CD4-positive, alpha-beta T cell treated with Interleukin-6 for 4 hours (primary cell): ENCODE data around the gene ZNF384.

Experiments
- DNase-seq: peaks from one replicate; pipeline ENCODE4 v3.0.0-alpha.2; 2020; ENCODE audit warnings: mixed read lengths

ZNF384 gene

DNA sequence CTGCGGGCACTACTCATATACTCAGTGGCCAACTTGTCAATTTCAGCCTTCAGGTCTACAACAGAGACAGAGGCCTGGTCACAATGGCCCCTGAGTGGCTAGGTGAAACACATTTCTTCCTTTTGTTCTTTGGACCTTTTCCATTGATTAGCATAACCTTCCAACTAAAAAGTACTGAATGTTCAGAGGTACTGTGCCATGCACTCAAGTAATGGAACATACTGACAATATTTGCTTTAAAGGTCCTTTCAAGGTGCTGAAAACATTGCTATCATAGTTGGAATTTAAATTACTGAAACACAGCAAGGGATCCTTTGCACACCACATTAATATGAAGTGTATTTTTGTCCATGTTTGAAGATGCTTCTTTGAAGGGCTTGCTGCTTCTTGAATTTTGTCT, 35.8 kb downstream of the ZNF384 start:
- no peak for DNase-seq

DNA sequence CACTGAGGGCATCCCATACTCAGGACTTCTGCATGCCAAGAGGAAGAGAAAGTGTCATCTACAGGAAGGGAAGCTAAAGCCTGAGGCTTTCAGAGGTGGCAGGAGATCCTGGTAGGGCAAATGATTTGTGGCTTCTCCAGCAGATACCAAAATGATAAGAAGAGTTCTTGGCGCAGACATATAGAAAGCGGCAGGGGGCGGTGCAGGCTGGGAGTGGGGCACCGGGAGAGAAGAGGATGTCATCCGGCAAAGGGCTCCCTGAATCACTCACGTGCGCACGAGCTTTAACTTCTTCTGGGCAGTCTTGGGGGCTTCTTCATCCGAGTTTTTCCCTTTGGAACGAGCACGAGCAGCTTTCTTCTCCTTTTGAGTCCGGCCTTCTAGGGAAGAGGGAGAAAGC, 36.8 kb downstream of the ZNF384 start:
- no peak for DNase-seq

DNA sequence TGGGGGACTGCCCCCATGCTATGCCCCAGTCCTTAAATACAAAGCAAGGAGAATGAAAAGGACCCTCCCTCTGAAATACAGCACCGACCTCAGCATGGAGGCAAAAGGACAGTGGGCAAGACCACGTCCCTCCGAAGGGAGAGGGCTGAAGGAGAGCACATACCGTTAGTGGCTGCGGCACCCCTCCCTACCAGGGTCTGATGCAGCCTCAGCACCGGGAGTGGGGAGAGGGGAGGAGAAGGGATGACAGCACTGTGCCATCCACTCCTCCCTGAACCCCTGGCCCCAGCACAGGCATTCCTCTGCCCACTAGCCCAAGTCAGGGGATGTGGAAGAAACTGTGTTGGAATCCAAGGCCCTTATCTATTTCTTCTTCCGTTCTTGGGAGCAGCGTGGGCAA, 38.3 kb downstream of the ZNF384 start:
- no peak for DNase-seq

- peak; percentile 55 for DNase-seq
Observed at GRCh38 chr12:6647083-6647604, 42.0 kb downstream of the ZNF384 start, which contains the start of gene ACRBP. ACRBP (minus strand) TSS chr12:6647432; CDS start chr12:6647366, 66 bp downstream.

GRCh38 chr12:6646276-6647082, 42.7 kb downstream of the ZNF384 start:
- DNase-seq: no peak

DNA sequence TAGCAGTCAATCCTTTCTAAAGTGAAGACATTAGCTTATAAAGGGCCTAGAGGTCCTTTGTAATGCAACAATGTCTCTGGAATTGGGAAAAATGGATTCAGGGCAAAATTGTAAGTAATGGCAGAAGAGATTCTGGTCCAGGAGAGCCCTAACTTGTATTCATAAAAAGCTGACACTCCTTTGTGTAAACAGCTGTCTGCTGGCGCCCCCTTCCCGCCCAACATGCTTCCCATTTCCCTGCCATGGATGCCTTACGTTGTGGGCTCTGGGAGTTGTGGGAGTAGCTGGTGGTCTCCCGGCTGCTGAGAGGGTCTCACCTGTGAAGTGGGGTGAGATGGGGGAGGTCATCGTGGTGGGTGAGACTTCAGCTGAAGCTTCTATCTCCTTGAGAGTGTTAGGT, 44.3 kb downstream of the ZNF384 start:
- DNase-seq: peak; percentile 43

GRCh38 chr12:6644257-6644596, 44.9 kb downstream of the ZNF384 start:
- no peak for DNase-seq

- no peak for DNase-seq
Observed at GRCh38 chr12:6643569-6644256, 45.5 kb downstream of the ZNF384 start.

DNA sequence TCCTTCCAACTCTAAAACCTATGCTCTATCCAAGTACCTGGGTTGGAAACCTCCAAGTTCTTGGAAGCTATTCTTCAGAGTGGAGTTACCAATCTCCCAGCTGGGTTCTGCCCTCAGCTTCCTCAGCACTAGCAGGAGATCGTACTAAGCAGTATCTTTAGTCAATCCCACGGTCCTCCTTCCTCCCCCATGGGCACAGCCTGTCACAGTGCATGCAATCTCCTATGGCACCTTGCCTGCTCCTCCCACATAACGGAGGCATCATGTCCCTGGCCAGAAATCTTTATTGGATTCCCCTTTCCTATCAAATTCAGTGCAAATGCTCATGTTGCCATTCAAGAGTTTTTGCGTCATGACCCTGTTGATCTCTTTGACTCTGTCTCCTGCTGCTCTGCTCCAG, 48.0 kb downstream of the ZNF384 start:
- no peak for DNase-seq

- no peak for DNase-seq
Observed at GRCh38 chr12:6640497-6640896, 48.7 kb downstream of the ZNF384 start.

GRCh38 chr12:6639151-6639801, 49.9 kb downstream of the ZNF384 start:
- no peak for DNase-seq

DNA sequence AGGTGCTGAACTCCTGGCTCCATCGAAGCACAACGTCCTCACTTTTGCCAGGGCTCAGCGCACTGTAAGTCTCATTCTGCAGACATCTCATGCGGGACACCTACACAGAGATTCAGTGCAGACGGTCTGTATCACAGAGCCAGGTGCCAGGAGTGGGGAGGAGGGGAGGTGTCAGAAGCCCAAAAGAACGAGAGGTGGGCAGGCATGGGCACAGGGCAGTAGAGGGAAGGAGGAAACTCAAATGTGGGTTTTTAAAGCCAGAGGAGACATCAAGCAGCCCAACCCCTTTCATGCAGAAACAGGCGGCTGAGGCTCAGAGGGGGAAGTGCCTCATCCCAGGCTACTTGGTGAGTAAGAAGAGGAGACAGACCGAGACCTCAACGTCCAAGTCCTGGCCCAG, 50.9 kb downstream of the ZNF384 start:
- DNase-seq: no peak

DNA sequence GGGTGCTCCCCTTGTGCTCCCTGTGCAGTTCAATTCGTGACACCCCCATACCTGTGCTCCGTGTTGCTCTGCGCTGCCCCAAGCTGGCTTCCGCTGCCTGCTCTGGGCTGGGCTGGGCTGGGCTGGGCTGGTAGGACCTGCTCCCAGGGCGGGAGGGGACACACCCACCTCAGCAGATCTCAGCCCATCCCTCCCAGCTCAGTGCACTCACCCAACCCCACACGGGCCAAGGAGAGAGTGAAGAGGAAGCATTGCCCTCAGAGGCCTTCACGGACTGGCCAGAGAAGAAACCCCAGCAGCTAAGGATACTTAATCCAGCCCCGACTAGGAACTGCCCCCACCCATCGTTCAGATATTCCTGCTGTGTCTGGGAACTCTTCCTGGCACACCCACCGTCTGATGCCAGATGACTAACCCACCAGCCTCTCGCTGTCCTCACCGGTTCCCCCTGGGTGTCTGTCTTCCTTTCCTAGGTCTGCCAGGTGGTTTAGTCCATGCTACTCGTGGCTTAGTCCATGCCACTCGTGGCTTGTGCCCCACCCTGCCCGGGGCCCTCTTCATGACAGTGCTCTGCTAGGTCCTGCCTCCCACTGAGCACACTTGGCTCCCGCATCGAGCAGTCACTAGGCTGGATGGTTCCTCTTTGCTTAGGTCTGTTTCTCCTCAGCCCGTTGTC, 53.2 kb downstream of the ZNF384 start, which contains the start of gene LPAR5:
Gene LPAR5 (minus strand): TSS at position 104 of the 676 bp plus-strand sequence. CDS start 14,711 bp downstream, outside the sequence.
- peak; percentile 44 for DNase-seq

DNA sequence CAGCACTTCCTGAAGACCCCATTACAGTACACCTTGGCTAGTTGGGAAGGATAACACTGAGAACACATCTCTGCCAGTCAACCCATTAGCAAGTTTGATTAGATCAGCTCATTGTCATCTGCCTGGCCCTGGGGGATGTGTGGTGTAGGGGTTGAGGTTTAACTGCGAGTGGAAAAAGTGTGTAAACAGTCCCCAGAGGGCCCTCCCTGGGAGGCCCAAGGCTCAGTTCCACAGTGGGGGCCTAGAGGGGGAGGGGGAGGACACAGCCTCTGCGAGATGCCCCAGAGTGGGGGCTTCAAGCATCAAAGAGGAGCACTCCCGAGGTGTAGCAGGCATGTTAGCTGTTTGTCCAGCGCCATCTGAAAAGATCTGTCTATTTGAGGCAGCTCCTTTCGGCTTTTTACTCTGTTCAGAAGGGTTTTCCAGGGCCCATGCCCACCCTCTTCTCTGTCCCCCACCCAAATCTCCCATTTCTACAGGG, 53.8 kb downstream of the ZNF384 start:
- DNase-seq: peak; percentile 40

- DNase-seq: peak; percentile 74
Observed at GRCh38 chr12:6632026-6632983, 56.9 kb downstream of the ZNF384 start.

DNA sequence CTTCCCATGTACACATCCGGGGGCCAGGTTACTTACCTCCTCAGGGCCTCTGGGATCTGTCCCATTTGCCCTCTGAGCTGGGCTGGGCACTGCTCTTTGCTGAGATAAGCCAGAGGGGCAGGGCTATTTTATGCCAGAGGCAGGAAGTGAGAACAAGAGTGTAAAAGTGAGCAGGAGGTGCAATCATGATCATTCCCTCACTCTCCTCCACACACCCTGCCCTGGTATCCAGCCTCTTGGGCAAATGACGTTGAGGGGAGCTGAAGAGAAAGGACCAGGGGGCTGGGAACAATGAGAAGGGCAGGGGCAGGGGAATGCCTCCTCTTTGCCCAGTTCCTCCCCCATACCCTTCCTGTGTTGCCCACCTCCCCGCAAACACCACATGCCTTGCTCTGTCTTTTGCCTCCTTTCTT, 57.6 kb downstream of the ZNF384 start:
- peak; percentile 34 for DNase-seq

DNA sequence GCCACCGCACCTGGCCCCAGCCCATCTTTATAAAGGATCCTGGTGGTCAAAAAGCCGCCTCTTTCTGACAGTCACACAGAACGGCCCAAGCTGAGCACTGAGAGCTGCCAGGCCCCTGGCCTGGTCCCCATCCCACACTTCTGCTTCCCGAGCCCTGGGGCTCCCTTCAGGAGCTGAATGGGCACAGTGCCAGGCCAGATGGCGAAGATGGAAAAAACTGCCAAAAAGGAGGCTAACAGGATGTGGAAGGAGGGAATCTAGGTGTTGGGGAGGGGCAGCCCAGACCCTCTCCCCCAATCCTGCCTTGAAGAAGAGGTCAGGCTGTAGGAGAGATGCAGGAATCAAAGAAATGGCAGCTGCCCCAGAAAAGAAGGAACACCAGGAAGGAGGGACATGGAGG, 58.4 kb downstream of the ZNF384 start:
- DNase-seq: no peak

- DNase-seq: peak; percentile 75
Observed at GRCh38 chr12:6627616-6628015, 61.6 kb downstream of the ZNF384 start.

- peak; percentile 33 for DNase-seq
Observed at GRCh38 chr12:6626654-6627283, 62.4 kb downstream of the ZNF384 start.

DNA sequence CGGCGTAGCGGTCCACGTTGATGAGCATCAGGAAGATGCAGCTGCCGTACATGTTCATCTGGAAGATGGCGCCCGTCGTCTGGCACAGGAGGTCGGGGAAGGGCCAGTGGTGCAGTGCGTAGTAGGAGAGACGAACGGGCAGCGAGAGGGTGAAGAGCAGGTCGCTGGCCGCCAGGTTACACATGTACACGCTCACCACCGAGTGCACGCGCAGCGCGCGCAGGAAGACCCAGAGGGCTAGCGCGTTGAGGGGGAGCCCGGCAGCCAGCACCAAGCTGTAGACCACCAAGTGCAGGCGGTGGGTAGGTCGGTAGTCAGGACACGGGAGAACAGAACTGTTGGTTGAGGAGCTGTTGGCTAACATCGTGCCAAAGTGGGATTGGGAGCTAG, 68.3 kb downstream of the ZNF384 start:
- no peak for DNase-seq
